Subcutaneous adipose tissue (tissue), 4 donors: ENCODE data around the gene GABRR3. TPM values are rescaled to one million over a fixed set of nuclear protein-coding genes. Genes with fewer than 3 reads are reported as not detected.

Experiments used
- total RNA-seq, 4 donors: library from RNA; depleted of rRNA; stranded (reverse); fragments of >200 nt; gene quantifications; one replicate each; pipeline ENCODE4 v1.1.0, GENCODE V29; 2016
- TF ChIP-seq, protein P1 (sequence below): fragments of 450-650 bp; IDR thresholded peaks from one replicate; pipeline ENCODE4 v1.5.1; 2016; ENCODE audit warnings: low read depth, mild to moderate bottlenecking, control low read depth, antibody characterized with exemption, moderate library complexity

Gene GABRR3
- total RNA-seq, 4 donors from 2014 or later, result not detected

- TF ChIP-seq, protein P1, sequence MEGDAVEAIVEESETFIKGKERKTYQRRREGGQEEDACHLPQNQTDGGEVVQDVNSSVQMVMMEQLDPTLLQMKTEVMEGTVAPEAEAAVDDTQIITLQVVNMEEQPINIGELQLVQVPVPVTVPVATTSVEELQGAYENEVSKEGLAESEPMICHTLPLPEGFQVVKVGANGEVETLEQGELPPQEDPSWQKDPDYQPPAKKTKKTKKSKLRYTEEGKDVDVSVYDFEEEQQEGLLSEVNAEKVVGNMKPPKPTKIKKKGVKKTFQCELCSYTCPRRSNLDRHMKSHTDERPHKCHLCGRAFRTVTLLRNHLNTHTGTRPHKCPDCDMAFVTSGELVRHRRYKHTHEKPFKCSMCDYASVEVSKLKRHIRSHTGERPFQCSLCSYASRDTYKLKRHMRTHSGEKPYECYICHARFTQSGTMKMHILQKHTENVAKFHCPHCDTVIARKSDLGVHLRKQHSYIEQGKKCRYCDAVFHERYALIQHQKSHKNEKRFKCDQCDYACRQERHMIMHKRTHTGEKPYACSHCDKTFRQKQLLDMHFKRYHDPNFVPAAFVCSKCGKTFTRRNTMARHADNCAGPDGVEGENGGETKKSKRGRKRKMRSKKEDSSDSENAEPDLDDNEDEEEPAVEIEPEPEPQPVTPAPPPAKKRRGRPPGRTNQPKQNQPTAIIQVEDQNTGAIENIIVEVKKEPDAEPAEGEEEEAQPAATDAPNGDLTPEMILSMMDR, result no peak
Measured at GRCh38 chr3:97999103-97999502, 36.0 kb downstream of the GABRR3 start.

GRCh38 chr3:97996988-97997387 lies 38.1 kb downstream of the GABRR3 start:
- TF ChIP-seq, protein P1, result no peak

- TF ChIP-seq, protein P1, result no peak
Measured at GRCh38 chr3:97994328-97994945, 40.7 kb downstream of the GABRR3 start.

DNA sequence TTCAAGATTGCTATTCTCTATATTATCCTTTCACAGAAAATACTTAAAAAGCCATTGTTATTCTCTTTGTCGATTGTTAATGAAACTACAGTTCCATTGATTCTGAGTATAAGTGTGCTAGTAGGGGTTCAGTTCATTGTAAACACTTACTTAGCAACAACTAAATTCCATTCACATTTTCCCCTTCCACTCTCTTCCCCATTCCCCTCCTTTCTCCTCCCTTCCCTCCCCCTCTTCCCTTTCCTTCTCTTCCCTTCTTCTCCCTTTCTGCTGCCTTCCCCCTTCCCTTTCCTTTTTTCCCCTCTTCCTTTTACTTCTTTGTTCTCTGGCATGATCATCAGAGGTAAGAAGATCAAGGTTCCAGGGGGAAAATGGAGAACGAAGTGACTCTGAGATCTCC lies 41.6 kb downstream of the GABRR3 start:
- TF ChIP-seq, protein P1, result no peak

GRCh38 chr3:97992547-97993173 lies 42.5 kb downstream of the GABRR3 start:
- TF ChIP-seq, protein P1, result no peak

DNA sequence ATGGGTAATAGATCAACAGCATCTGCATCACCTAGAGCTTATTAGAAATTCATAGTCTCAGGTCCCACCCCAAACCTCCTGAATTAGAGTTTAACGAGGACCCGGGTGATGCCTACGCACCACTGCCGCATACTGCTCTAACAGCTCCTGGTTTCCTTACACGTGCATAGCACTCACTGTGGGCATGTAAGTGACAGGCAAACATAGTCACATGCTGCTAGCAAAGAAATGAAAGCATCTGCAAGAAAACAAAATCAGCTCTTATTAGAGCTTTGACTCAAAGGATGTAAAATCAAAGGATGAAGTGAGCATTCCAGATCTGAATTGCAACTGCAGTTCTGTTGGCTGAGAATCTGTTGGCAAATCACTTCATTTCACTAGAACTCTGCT lies 43.8 kb downstream of the GABRR3 start:
- TF ChIP-seq, protein P1, result no peak

- TF ChIP-seq, protein P1, result no peak
Measured at GRCh38 chr3:97990624-97991292, 44.4 kb downstream of the GABRR3 start.
